ENCODE data around the gene KRT82. TPM values are rescaled to one million over a fixed set of nuclear protein-coding genes. Genes with fewer than 3 reads are reported as not detected.

KRT82 gene
- total and polyA plus RNA-seq, 10 donors = 0.04 TPM; not detected in 9

DNA sequence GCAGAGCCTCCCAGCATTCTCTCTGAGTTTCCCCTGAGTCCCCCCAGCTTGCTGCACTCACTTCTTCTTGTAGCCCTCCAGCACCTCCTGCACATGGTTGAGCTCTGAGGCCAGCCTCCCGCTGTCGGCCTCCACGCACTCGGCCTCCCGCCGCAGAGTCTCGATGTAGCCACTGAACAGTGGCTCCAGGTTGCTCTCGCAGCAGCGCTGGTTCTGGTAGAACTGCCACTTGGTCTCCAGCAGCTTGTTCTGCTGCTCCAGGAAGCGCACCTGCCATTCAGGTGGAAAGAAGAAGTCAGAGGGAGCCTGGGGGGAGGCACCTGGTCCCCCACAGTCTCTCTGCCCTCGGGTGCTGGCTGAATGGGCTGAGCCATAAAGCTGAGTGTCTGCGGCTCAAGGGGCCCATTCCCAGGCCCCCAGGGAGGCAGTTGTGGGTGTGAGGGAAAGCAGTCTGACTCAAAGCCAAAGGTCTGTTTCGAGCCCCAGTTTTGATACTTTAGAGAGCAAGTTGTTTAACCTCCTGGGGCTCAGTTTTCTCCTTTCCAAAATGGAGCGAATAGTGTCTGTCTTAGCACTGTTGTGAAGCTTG is 41.1 kb downstream of the KRT82 start:
- 79 to 88% (median 82%) methylated on average over 12 to 14 of the region's 14 CpGs for WGBS, 5 donors
- H3K27ac ChIP-seq = no peak overlapping the region
- peaks cover 0 to 21% (median 0%) of the 10 kb centered on the region in 7 donors for H3K27me3 ChIP-seq (replicated peaks in 1 of 7)
- H3K36me3 ChIP-seq = no peaks in the 10 kb centered on the region
- no peak overlapping the region for H3K4me3 ChIP-seq
- H3K9me3 ChIP-seq = no peaks in the 10 kb centered on the region
- DNase-seq = peak; percentile 46
- peaks cover 0 to under 1% (median 0%) of the 10 kb centered on the region in 6 donors for H3K4me1 ChIP-seq
- intact Hi-C loops (cut with DNase I; ENCODE audit: low total_unique reads) = no loop called here
- TF ChIP-seq POLR2AphosphoS5 (IDR thresholded peaks at IDR 0.05) (no peak), POLR2A (IDR thresholded peaks at IDR 0.05) (no peak)
- TF ChIP-seq, protein P1, sequence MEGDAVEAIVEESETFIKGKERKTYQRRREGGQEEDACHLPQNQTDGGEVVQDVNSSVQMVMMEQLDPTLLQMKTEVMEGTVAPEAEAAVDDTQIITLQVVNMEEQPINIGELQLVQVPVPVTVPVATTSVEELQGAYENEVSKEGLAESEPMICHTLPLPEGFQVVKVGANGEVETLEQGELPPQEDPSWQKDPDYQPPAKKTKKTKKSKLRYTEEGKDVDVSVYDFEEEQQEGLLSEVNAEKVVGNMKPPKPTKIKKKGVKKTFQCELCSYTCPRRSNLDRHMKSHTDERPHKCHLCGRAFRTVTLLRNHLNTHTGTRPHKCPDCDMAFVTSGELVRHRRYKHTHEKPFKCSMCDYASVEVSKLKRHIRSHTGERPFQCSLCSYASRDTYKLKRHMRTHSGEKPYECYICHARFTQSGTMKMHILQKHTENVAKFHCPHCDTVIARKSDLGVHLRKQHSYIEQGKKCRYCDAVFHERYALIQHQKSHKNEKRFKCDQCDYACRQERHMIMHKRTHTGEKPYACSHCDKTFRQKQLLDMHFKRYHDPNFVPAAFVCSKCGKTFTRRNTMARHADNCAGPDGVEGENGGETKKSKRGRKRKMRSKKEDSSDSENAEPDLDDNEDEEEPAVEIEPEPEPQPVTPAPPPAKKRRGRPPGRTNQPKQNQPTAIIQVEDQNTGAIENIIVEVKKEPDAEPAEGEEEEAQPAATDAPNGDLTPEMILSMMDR (IDR thresholded peaks at IDR 0.05 in 8 of 11, conservative IDR thresholded peaks at IDR 0.05 in 3 of 11) = no peak

DNA sequence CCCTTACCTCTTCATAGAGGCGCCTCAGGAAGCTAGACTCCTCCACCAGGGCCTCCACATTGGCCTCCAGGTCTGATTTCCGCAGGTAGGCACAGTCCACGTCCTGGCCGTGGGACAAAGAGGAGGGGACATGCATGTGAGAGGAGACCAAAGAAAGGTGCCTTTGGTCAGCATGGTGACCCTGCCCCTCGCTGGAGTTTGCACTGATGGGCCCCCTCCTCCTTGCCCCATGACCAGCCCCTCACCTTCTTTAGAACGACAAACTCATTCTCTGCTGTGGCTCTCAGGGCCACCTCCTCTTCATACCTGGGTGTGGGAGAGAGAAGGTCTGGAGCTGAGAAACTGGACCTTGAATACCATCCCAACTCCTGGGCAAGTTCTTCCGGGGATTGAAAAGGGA is 42.1 kb downstream of the KRT82 start:
- no peaks in the 10 kb centered on the region for H3K36me3 ChIP-seq
- no peak overlapping the region for H3K27ac ChIP-seq
- H3K4me3 ChIP-seq = no peak overlapping the region
- intact Hi-C loops (cut with DNase I; ENCODE audit: low total_unique reads) = no loop called here
- WGBS, 5 donors = 76 to 90% (median 85%) methylated on average over 7 of the region's 7 CpGs
- TF ChIP-seq POLR2A (IDR thresholded peaks at IDR 0.05) (no peak), POLR2AphosphoS5 (IDR thresholded peaks at IDR 0.05) (no peak)
- TF ChIP-seq, protein P1 (IDR thresholded peaks at IDR 0.05 in 8 of 11, conservative IDR thresholded peaks at IDR 0.05 in 3 of 11) = no peak
- no peak for DNase-seq
- no peaks in the 10 kb centered on the region for H3K9me3 ChIP-seq
- H3K27me3 ChIP-seq (replicated peaks in 1 of 7) = peaks cover 0 to 20% (median 0%) of the 10 kb centered on the region in 7 donors
- H3K4me1 ChIP-seq = peaks cover 0 to 9% (median 3%) of the 10 kb centered on the region in 6 donors

DNA sequence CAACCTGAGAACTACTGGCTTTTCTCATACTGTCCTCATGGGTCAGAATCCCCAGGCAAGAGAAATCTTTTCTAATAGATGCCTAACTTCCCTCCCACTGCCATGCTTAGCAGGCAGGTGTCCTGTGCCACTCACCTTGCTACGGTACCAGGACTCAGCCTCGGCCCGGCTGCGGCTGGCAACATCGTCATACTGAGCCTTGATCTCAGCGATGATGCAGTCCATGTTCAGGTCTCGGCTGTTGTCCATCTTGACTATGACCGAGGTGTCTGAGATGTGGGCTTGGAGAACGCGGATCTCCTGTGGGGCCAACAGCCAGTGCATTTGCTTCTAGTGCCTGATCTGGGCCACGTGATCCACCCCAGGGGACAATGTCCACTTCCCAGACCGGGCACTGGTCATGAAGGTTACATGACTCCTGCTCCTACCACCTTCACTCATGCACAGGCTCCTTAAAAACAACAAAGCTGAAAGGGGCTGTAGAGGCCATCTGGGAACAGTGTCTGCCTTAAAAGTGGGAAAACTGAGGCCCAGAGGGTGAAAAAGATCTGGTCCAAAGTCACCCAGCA is 42.9 kb downstream of the KRT82 start:
- TF ChIP-seq, protein P1 (IDR thresholded peaks at IDR 0.05 in 8 of 11, conservative IDR thresholded peaks at IDR 0.05 in 3 of 11) = no peak
- TF ChIP-seq POLR2AphosphoS5 (IDR thresholded peaks at IDR 0.05) (no peak), POLR2A (IDR thresholded peaks at IDR 0.05) (no peak)
- intact Hi-C loops (cut with DNase I; ENCODE audit: low total_unique reads) = no loop called here
- Histone ChIP-seq H3K27ac (no peak overlapping the region), H3K27me3 (replicated peaks in 1 of 7) (peaks cover 0 to 13% (median 0%) of the 10 kb centered on the region in 7 donors), H3K4me1 (peaks cover 5 to 18% (median 12%) of the 10 kb centered on the region in 6 donors), H3K36me3 (no peaks in the 10 kb centered on the region), H3K4me3 (no peak overlapping the region), H3K9me3 (no peaks in the 10 kb centered on the region)
- peak; percentile 51 for DNase-seq
- 86 to 96% (median 91%) methylated on average over 12 of the region's 12 CpGs for WGBS, 5 donors

DNA sequence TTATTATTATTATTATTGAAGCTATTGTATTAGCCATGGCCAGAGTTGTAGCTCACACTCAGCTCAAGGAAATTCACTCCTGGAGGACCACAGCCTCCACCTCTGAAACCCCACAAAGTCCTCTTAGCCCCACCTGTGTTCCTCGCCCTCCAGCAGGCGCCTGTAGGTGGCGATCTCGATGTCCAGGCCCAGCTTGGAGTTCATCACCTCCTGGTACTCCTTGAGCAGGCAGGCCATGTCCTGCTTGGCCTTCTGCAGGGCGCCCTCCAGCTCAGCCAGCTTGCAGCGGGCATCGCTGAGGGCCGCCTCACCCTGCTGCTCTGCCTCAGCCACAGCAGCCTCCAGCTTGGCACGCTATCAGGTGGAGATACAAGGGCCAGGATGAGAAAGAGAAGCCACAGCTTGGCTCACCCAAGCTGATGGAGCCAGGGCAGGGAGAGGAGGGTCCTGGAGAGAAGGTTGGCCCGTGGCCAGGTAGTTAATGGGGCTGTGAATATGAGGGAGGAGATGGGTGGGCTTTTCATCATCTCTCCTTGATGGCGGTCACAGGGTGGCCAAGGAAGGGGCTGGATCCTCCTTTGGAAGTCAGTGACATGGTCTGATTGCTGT is 43.9 kb downstream of the KRT82 start:
- TF ChIP-seq, protein P1 (IDR thresholded peaks at IDR 0.05 in 8 of 11, conservative IDR thresholded peaks at IDR 0.05 in 3 of 11) = peak in 1 of 11 experiments; percentile 10
- TF ChIP-seq POLR2A (IDR thresholded peaks at IDR 0.05) (no peak), POLR2AphosphoS5 (IDR thresholded peaks at IDR 0.05) (no peak)
- H3K27me3 ChIP-seq (replicated peaks in 1 of 7) = peaks cover 0 to 5% (median 0%) of the 10 kb centered on the region in 7 donors
- intact Hi-C loops (cut with DNase I; ENCODE audit: low total_unique reads) = no loop called here
- H3K9me3 ChIP-seq = no peaks in the 10 kb centered on the region
- no peaks in the 10 kb centered on the region for H3K36me3 ChIP-seq
- WGBS, 5 donors = 86 to 92% (median 89%) methylated on average over 10 to 11 of the region's 11 CpGs
- peaks cover 5 to 23% (median 15%) of the 10 kb centered on the region in 6 donors for H3K4me1 ChIP-seq
- peak; percentile 62 for DNase-seq
- no peak overlapping the region for H3K27ac ChIP-seq
- H3K4me3 ChIP-seq = no peak overlapping the region

Data from spleen (tissue), 11 donors.